HG02763 (cell line): ENCODE results near the gene MORN4.
"Not testable (repeated sequence)": the region's sequence is repeated elsewhere in the genome, so short reads cannot be mapped to it uniquely, and the experiment has no call there.

Experiments
- ATAC-seq: cut with Tn5 transposase; IDR thresholded peaks from one replicate; pipeline ENCODE4 v1.9.1; 2021; ENCODE audit warnings: mild to moderate bottlenecking, moderate library complexity; ENCODE audit not compliant: unreplicated experiment

MORN4 gene

GRCh38 chr10:97598407-97599271, 34.7 kb downstream of the MORN4 start:
- no peak for ATAC-seq

- no peak for ATAC-seq
Measured at GRCh38 chr10:97597778-97598177, 35.5 kb downstream of the MORN4 start.

- no peak for ATAC-seq
Measured at GRCh38 chr10:97596101-97597082, 36.9 kb downstream of the MORN4 start.

DNA sequence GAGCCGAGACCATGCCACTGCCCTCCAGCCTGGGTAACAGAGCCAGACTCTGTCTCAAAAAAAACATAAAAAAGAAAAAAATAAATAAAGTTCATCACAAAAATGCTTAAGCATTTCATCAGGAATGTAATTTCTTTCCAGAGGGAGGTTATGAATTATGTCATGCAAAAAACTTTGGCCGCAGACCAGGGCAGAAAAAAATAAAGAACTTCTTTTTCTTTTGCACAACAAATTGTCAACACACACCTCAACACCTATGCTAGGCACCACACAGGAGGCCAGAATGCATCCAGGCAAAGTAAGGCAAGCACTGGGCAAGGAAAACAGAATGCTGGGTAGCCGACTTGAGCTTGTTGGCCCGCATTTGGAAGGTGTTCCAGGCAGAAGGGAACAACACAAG, 39.9 kb downstream of the MORN4 start:
- no peak for ATAC-seq

- ATAC-seq = no peak
Measured at GRCh38 chr10:97590748-97591495, 42.4 kb downstream of the MORN4 start.

DNA sequence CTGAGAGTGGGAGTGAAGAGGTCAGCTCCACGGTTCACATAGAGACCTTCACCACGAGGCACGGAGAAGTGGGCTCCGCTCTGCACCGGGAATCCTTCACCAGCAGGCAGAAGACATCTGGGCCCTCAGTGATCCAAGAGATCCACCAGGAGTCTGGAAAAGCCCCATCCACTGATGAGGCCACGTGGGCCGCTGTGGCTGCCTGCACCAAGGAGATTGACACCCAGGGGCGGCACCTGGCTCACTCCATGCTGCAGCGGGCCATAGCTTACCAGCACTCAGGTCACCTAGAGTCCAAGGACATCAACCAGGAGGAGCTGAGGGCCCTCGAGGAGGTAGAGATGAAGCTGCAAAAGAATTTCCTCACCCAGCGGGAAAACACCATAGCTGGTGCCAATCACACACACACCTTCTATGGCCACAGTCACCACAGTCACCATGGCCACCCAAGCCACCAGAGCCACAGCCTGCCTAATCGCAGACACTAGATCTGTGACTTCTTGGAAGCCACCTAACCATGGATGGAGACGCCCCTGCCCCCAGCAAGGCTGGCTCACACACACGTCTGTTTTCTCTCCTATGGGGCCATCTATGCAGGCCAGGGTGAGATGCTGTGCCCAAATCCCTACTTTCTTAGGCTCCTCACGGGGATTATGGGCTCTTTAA, 43.1 kb downstream of the MORN4 start:
- ATAC-seq = no peak

DNA sequence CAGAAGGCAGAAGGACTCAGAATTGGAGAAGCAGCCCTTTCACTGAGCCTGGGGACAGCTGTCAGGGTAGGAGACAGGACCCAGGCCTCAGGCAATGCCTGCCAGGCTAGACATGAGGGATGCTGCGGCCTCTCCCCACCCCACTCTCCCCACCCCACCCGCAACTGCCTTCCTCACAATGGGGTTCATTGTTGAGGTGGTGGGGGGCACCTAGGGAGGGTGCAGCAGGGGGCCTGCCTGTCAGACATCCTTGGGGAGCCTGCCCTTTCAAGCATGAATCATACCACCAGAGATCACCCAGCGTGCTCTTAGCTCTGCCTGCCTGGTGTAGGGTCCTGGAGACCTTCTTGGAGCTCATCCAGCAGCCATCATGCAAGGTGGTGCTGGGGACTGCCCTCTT, 43.8 kb downstream of the MORN4 start, which contains the start of gene C10orf62:
C10orf62 (plus strand) TSS at position 243 of the 400 bp plus-strand sequence. CDS start 177 bp downstream, outside the sequence.
- no peak for ATAC-seq

DNA sequence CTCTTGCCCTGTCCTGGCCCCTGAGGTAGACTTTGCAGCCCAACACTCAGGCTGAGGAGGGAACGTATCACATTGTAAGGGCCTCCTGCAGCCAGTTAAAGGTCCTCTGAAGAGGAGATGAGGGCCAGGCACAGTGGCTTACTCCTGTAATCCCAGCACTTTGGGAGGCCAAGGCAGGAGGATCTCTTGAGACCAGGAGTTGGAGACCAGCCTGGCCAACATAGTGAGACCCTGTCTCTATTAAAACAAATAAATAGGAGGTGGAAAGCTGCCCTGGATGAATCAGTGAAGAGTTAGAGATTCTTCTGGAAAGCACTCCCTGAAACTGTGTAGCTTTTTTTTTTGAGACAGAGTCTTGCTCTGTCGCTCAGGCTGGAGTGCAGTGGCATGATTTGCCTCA, 46.1 kb downstream of the MORN4 start:
- ATAC-seq = no peak

DNA sequence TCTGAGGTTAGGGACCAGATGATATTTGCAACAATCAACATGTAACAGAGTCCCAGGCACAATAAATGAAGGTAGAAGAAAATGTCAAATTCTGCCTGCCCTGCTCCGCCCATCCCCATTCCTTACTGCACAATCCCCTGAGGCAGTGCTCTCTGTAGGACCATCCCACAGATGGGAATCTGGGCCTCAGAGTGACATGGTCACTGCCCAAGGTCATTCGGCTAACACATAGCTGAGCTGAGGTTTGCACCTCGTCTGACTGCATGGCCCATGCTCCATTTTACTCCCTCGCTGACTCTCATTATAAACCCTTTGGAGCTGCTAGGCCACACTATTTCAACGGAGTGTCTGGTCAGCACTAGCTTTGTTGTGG, 47.9 kb downstream of the MORN4 start:
- ATAC-seq = no peak

DNA sequence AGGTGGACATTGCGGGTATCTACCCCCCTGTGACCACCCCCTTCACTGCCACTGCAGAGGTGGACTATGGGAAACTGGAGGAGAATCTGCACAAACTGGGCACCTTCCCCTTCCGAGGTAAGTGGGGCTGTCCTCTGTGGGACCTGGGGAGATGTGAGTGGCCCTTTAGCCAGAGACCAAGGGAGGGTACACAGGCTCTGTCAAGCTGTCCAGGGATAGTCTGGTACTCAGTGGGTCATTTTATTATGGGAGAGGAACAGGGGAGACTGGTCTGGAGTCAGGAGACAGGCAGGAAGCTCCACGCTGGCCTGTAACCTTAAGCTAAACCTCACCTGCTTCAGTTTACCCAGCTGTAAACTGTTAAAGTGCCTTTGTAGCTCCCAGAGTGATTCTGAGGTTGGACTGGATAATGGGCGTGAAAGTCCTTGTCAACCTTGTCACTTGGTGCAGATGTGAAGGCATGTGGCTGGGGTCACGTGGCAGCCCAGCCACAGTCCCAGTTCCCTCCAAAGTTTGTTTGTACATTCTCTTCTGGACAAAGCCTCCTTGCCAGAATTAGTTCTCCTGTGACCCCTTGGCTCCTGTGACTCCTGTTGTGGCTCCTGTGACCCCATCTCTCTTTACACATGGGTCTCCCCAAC, 48.4 kb downstream of the MORN4 start:
- ATAC-seq = no peak

- ATAC-seq = no peak
Measured at GRCh38 chr10:97584060-97584797, 49.1 kb downstream of the MORN4 start, which contains the start of gene HOGA1. Gene HOGA1, plus strand, starts transcription at chr10:97584389. Its CDS starts 315 bp downstream, at chr10:97584704.

DNA sequence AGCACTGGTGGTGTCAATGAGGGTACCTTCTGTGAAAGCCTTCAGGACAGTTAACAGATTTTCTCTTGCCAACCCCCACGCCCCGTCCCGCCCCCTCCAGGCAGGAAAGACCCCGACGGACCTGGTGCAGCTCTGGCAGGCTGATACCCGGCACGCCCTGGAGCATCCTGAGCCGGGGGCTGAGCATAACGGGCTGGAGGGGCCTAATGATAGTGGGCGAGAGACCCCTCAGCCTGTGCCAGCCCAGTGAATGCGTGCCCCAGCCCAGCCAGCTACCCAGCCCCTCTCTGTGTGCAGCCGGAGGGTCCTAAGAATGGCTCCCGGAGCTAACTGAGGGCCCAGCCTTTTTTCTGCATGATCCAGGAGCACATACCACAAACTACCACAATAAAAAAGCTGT, 49.8 kb downstream of the MORN4 start:
- no peak for ATAC-seq

- ATAC-seq = no peak
Measured at GRCh38 chr10:97582169-97582568, 51.1 kb downstream of the MORN4 start.

DNA sequence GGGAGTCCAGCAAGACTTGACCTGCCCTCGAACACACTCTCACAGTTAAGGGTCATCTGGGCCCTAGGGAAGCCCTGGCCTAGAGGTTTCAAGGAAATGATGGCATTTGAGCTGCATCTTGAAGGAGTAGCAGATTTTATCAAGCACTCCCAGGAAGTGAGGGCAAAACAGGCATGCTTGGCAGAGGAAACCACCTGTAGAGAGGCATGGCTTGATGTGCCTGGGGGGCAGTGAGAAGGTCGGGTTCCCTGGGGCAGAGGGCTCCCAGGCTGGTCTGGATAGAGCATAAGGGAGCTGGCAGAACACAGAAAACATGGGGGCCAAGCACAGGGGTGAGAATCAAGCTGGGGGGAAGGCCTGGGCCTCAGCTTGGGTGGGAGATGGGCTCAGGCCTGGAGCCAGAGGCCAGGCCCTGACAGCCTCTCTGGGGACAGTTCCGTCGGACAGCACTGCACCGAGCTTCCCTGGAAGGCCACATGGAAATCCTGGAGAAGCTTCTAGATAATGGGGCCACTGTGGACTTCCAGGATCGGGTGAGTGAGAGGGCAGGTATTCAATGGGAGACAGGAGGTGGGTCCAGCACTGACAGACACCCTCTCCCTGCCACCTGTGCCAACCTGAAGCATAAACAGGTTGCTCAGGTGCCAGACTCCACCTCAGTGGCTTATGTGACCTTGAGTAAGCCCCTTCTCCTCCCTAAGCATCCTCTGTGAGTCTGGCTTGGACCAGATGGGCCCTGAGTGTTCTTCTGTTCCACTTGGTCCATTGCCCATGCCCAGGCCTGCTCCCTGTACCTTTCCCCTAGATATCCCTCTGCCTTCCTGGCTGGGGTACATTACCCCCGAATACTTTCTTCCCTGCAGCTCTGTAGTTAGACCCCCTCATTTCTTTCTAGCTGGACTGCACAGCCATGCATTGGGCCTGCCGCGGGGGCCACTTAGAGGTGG, 52.6 kb downstream of the MORN4 start:
- ATAC-seq = no peak

GRCh38 chr10:97578171-97578844, 55.0 kb downstream of the MORN4 start:
- ATAC-seq = no peak

DNA sequence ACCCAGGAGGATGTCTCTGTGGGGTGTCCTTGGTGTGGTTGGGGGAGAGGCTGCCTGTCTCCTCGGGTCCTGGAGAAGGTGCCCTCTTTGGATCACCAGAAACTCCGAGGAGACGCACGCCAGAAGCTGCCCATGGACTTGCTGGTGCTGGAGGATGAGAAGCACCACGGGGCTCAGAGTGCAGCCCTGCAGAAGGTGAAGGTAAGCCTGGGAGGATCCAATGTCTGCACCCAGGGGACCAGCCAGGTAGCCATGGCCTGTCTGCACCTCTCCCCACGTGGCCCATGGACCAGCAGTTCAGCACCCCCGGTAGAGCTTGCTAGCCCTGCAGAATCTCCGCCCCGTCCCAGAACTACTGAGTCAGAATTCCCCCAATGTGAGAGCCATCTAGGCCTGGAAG, 55.6 kb downstream of the MORN4 start:
- no peak for ATAC-seq

DNA sequence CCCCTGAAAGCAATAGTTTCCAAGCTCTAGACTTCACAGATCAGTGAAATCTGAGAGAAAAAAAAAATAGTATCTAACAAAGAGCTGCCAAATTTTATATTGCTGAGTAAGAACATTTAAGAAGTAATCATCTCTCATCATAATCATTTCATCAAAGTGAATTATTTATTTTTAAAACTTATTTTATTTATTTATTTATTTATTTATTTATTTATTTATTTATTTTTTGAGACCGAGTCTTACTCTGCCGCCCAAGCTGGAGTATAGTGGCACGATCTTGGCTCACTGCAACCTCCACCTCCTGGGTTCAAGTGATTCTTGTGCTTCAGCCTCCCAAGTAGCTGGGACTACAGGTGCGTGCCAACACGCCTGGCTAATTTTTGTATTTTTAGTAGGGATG, 56.8 kb downstream of the MORN4 start:
- not testable (repeated sequence) for ATAC-seq
